ENCODE data around the gene JAZF1. TPM values are rescaled to one million over a fixed set of nuclear protein-coding genes. Genes with fewer than 3 reads are reported as not detected.
A peak's percentile ranks its signal among the peaks of the same experiment; 100 is the strongest.

Gene JAZF1
- total RNA-seq, 1 experiment from 2014 or later: 9.1 TPM

- Histone ChIP-seq H2BK20ac (ENCODE audit: low read depth, low read length, poor library complexity, severe bottlenecking) (no peak overlapping the region), H2AFZ (ENCODE audit: low read length) (no peak overlapping the region), H3K23ac (ENCODE audit: insufficient read length, low read depth, low read length) (no peak overlapping the region), H3K23me2 (ENCODE audit: insufficient read length, low read depth, low read length, poor library complexity, severe bottlenecking) (no peaks in the 10 kb centered on the region), H3K14ac (ENCODE audit: insufficient read depth, low read length) (no peak overlapping the region), H4K20me1 (ENCODE audit: control insufficient read depth, insufficient read depth, insufficient read length) (no peaks in the 10 kb centered on the region), H3K18ac (ENCODE audit: insufficient read length, low read depth, low read length) (no peak overlapping the region), H3K56ac (ENCODE audit: insufficient read length, low read depth, low read length) (no peak overlapping the region), H2BK12ac (ENCODE audit: insufficient read length, low read depth, low read length) (no peak overlapping the region), H2BK5ac (ENCODE audit: insufficient read length, low read length) (no peak overlapping the region), H3K4ac (ENCODE audit: low read depth, low read length) (no peak overlapping the region), H2AK5ac (ENCODE audit: insufficient read length, low read length) (no peak overlapping the region), H4K91ac (ENCODE audit: insufficient read length, low read depth, low read length) (no peak overlapping the region), H2BK120ac (ENCODE audit: low read depth, low read length, poor library complexity, severe bottlenecking) (no peak overlapping the region), H3K27me3 (ENCODE audit: insufficient read depth, low read length) (0 out of 2 replicates have a peak, but pooled peaks cover 2% of the 10 kb centered on the region), H3K9me3 (ENCODE audit: control insufficient read depth, low read depth, low read length) (no peaks in the 10 kb centered on the region), H3K79me2 (ENCODE audit: insufficient read depth, low read length) (no peaks in the 10 kb centered on the region), H3K79me1 (ENCODE audit: insufficient read depth, low read depth, low read length, poor library complexity, severe bottlenecking) (no peaks in the 10 kb centered on the region), H3K4me1 (ENCODE audit: insufficient read depth, low read length) (no peaks in the 10 kb centered on the region), H3T11ph (ENCODE audit: low read length) (no peak overlapping the region), H3K27ac (ENCODE audit: insufficient read length, low read depth, low read length) (no peak overlapping the region), H3K9ac (ENCODE audit: extremely low read depth, insufficient read length, low read length) (no peak overlapping the region), H2BK15ac (ENCODE audit: low read depth, low read length) (no peak overlapping the region), H3K4me2 (ENCODE audit: insufficient read depth, insufficient read length, low read length) (no peak overlapping the region), H4K5ac (ENCODE audit: insufficient read length, low read depth, low read length) (no peak overlapping the region), H4K8ac (replicated peaks; ENCODE audit: insufficient read length, low read depth, low read length) (no peak overlapping the region)
- DNase-seq: no peak
- Mint-ChIP-seq H3K27me3 (ENCODE audit: low read depth) (no peaks in the 10 kb centered on the region), H3K36me3 (ENCODE audit: insufficient read depth in 1 of 3, low read depth in 3 of 3) (peaks cover 0 to 9% (median 0%) of the 10 kb centered on the region in 3 experiments; a peak in 2 of 7 replicates), H3K9me3 (no peaks in the 10 kb centered on the region), H3K27ac (peak overlapping the region in 2 of 3 experiments; percentile 28 to 46; a peak in 3 of 7 replicates), H3K4me3 (no peak overlapping the region), H3K4me1 (peaks cover 9 to 11% of the 10 kb centered on the region in 2 experiments)
- TF ChIP-seq CTCF (conservative IDR thresholded peaks at IDR 0.05): 0 out of 3 replicates have a peak, but pooled peaks have one; percentile 14
- WGBS (ENCODE audit: extremely low coverage, insufficient read length, low lambda C conversion rate): no CpG with 5 or more reads among the region's 7 CpGs
Measured at GRCh38 chr7:27834179-27834921, 346.2 kb downstream of the JAZF1 start.
